ENCODE results near the gene PCDHGA11.
"Not testable (repeated sequence)": the region's sequence is repeated elsewhere in the genome, so short reads cannot be mapped to it uniquely, and the experiment has no call there.

The PCDHGA11 gene

DNA sequence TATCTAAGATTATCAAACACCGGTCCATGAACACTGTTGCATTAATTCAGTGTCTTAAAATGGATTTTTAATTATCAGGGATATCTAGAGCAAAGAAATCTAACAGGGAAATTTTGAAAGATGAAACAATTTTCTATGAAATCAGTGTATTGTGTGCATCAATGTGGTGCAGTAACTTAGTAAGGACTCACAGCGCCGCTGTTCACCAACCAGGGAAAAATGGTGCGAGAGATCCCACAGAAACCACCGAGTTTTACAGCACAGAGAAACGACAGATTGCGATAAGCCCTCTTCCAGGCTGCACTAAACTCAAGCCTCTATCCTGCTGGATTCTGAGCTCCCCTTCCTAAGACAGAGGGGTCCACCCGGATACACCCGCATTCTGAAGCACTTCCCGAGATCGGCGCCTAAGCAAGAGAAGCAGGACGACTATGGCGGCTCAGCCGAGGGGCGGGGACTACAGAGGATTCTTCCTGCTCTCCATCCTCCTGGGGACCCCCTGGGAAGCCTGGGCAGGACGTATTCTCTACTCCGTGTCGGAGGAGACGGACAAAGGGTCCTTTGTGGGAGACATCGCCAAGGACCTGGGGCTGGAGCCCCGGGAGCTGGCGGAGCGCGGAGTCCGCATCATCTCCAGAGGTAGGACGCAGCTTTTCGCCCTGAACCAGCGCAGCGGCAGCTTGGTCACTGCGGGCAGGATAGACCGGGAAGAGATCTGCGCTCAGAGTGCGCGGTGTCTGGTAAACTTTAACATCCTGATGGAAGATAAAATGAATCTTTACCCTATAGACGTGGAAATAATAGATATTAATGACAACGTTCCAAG, 38.2 kb upstream of the PCDHGA11 start, which contains the start of gene PCDHGA7:
Gene PCDHGA7, plus strand, starts transcription at position 274 of the 826 bp plus-strand sequence. Its CDS starts 158 bp downstream, at position 432.
- Histone ChIP-seq H3K4me1 (ENCODE audit: low read length) (no peaks in the 10 kb centered on the region), H3K9me3 (ENCODE audit: insufficient read depth, low read length) (no peaks in the 10 kb centered on the region), H3K27me3 (ENCODE audit: low read depth, low read length) (no peaks in the 10 kb centered on the region), H3K4me2 (ENCODE audit: low read length) (no peak within 1 kb of the TSS), H3K36me3 (replicated peaks; ENCODE audit: low read depth, low read length) (no peaks in the 10 kb centered on the region), H4K20me1 (ENCODE audit: insufficient read depth, low read length) (no peaks in the 10 kb centered on the region), H2AFZ (ENCODE audit: low read depth, low read length) (no peak within 1 kb of the TSS), H3K27ac (ENCODE audit: low read length) (no peak within 1 kb of the TSS), H3K4me3 (ENCODE audit: low read length) (no peak within 1 kb of the TSS), H3K79me2 (ENCODE audit: low read length) (no peaks in the 10 kb centered on the region), H3K9ac (ENCODE audit: low read length) (no peak within 1 kb of the TSS)
- TF ChIP-seq EZH2phosphoT487 (IDR thresholded peaks at IDR 0.05; ENCODE audit: low read depth) = no peak

DNA sequence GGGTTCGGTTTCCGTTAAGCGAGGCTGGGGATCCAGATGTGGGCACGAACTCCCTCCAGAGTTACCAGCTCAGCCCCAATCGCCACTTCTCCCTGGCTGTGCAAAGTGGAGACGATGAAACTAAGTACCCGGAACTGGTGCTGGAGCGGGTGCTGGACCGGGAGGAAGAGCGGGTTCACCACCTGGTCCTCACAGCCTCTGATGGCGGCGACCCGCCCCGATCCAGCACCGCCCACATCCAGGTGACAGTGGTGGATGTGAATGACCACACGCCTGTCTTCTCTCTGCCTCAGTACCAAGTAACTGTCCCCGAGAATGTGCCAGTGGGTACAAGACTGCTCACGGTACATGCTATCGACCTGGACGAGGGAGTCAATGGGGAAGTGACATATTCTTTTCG, 37.5 kb upstream of the PCDHGA11 start:
- Histone ChIP-seq H3K9ac (ENCODE audit: low read length) (no peak overlapping the region), H3K4me2 (ENCODE audit: low read length) (no peak overlapping the region)

DNA sequence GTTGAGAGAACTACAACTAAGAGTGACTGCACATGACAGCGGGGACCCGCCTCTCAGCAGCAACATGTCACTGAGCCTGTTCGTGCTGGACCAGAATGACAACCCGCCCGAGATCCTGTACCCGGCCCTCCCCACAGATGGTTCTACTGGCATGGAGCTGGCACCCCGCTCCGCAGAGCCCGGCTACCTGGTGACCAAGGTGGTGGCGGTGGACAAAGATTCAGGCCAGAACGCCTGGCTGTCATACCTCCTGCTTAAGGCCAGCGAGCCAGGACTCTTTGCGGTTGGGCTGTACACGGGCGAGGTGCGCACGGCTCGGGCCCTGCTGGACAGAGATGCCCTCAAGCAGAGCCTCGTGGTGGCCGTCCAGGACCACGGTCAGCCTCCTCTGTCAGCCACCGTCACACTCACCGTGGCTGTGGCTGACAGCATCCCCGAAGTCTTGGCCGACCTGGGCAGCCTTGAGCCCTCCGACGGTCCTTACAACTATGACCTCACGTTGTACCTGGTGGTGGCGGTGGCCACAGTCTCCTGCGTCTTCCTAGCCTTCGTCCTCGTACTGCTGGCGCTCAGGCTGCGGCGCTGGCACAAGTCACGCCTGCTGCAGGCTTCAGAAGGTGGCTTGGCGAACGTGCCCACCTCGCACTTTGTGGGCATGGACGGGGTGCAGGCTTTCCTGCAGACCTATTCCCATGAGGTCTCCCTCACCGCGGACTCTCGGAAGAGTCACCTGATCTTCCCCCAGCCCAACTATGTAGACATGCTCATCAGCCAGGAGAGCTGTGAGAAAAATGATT, 36.2 kb upstream of the PCDHGA11 start:
- Histone ChIP-seq H3K4me3 (ENCODE audit: low read length) (no peak overlapping the region), H3K36me3 (replicated peaks; ENCODE audit: low read depth, low read length) (no peaks in the 10 kb centered on the region), H3K27ac (ENCODE audit: low read length) (no peak overlapping the region), H4K20me1 (ENCODE audit: insufficient read depth, low read length) (no peaks in the 10 kb centered on the region), H3K27me3 (ENCODE audit: low read depth, low read length) (no peaks in the 10 kb centered on the region), H3K9me3 (ENCODE audit: insufficient read depth, low read length) (no peaks in the 10 kb centered on the region), H3K9ac (ENCODE audit: low read length) (no peak overlapping the region), H3K4me2 (ENCODE audit: low read length) (no peak overlapping the region), H3K79me2 (ENCODE audit: low read length) (no peaks in the 10 kb centered on the region), H2AFZ (ENCODE audit: low read depth, low read length) (no peak overlapping the region), H3K4me1 (ENCODE audit: low read length) (no peaks in the 10 kb centered on the region)
- TF ChIP-seq, protein P1, sequence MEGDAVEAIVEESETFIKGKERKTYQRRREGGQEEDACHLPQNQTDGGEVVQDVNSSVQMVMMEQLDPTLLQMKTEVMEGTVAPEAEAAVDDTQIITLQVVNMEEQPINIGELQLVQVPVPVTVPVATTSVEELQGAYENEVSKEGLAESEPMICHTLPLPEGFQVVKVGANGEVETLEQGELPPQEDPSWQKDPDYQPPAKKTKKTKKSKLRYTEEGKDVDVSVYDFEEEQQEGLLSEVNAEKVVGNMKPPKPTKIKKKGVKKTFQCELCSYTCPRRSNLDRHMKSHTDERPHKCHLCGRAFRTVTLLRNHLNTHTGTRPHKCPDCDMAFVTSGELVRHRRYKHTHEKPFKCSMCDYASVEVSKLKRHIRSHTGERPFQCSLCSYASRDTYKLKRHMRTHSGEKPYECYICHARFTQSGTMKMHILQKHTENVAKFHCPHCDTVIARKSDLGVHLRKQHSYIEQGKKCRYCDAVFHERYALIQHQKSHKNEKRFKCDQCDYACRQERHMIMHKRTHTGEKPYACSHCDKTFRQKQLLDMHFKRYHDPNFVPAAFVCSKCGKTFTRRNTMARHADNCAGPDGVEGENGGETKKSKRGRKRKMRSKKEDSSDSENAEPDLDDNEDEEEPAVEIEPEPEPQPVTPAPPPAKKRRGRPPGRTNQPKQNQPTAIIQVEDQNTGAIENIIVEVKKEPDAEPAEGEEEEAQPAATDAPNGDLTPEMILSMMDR (IDR thresholded peaks at IDR 0.05; ENCODE audit: low read depth, low read length) = no peak
- no peak for TF ChIP-seq EZH2phosphoT487 (IDR thresholded peaks at IDR 0.05; ENCODE audit: low read depth)

More for the DNA sequence above, 37.5 kb upstream of the PCDHGA11 start:
- Histone ChIP-seq H3K36me3 (replicated peaks; ENCODE audit: low read depth, low read length) (no peaks in the 10 kb centered on the region), H3K27me3 (ENCODE audit: low read depth, low read length) (no peaks in the 10 kb centered on the region), H2AFZ (ENCODE audit: low read depth, low read length) (no peak overlapping the region), H3K9me3 (ENCODE audit: insufficient read depth, low read length) (no peaks in the 10 kb centered on the region), H3K79me2 (ENCODE audit: low read length) (no peaks in the 10 kb centered on the region), H3K4me3 (ENCODE audit: low read length) (no peak overlapping the region), H4K20me1 (ENCODE audit: insufficient read depth, low read length) (no peaks in the 10 kb centered on the region), H3K27ac (ENCODE audit: low read length) (no peak overlapping the region), H3K4me1 (ENCODE audit: low read length) (no peaks in the 10 kb centered on the region)
- TF ChIP-seq, protein P1 (IDR thresholded peaks at IDR 0.05; ENCODE audit: low read depth, low read length) = no peak
- TF ChIP-seq EZH2phosphoT487 (IDR thresholded peaks at IDR 0.05; ENCODE audit: low read depth) = no peak

DNA sequence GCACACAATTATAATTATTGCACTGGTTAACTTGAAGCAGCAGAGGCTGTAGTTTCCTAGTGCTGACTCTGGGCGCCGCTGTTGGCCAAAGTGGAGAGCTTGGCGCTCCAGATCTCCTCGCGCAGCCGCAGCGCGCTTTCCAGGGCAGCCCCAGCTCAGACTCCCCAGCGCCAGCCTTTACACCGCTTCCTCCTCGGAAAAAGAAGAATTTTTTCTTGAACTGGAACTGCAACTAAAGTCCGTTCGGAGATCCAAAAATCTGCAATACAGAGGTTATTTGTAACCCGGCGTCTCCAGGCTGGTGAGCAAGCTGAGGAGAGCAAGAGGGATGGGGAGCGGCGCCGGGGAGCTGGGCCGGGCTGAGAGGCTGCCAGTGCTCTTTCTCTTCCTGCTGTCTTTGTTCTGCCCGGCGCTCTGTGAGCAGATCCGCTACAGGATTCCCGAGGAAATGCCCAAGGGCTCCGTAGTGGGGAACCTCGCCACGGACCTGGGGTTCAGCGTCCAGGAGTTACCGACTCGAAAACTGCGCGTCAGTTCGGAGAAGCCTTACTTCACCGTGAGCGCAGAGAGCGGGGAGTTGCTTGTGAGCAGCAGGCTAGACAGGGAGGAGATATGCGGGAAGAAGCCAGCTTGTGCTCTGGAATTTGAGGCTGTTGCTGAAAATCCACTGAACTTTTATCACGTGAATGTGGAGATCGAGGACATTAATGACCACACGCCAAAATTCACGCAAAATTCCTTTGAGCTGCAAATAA, 33.1 kb upstream of the PCDHGA11 start, which contains the start of gene PCDHGB4:
Gene PCDHGB4, plus strand, starts transcription at position 142 of the 755 bp plus-strand sequence. Its CDS starts 187 bp downstream, at position 329.
- H3K79me2 ChIP-seq (ENCODE audit: low read length); H3K27me3 ChIP-seq (ENCODE audit: low read depth, low read length); H4K20me1 ChIP-seq (ENCODE audit: insufficient read depth, low read length); H2AFZ ChIP-seq (ENCODE audit: low read depth, low read length); H3K9me3 ChIP-seq (ENCODE audit: insufficient read depth, low read length); H3K9ac ChIP-seq (ENCODE audit: low read length); H3K4me2 ChIP-seq (ENCODE audit: low read length); H3K27ac ChIP-seq (ENCODE audit: low read length); H3K4me3 ChIP-seq (ENCODE audit: low read length); H3K36me3 ChIP-seq (replicated peaks; ENCODE audit: low read depth, low read length); H3K4me1 ChIP-seq (ENCODE audit: low read length): not testable (repeated sequence)
